Cardiac muscle cell (in vitro differentiated cells and primary cell): ENCODE measurements around the gene SMIM38. TPM values are rescaled to one million over a fixed set of nuclear protein-coding genes. Genes with fewer than 3 reads are reported as not detected.

ENCODE experiments used
- DNase-seq, 2 donors: peaks; one replicate each; pipeline versions ENCODE4 v3.0.0 to v3.0.0-alpha.2; 2010 to 2017; ENCODE audit warnings: low read depth in 1 of 2, low spot score in 1 of 2
- H3K27ac ChIP-seq: fragments of 200-600 bp; sonication (generic); 2 replicates; pipeline ENCODE4 v1.5.1; 2016
- H3K27me3 ChIP-seq: fragments of 200-600 bp; sonication (generic); 2 replicates; pipeline ENCODE4 v1.6.0; 2016; ENCODE audit warnings: control low read depth
- H3K36me3 ChIP-seq: fragments of 200-600 bp; sonication (generic); 2 replicates; pipeline ENCODE4 v1.5.1; 2016; ENCODE audit warnings: control low read depth
- H3K4me1 ChIP-seq: fragments of 200-600 bp; sonication (generic); 2 replicates; pipeline ENCODE4 v1.8.1; 2017; ENCODE audit warnings: low read depth, mild to moderate bottlenecking, mixed run types
- H3K4me3 ChIP-seq: fragments of 200-600 bp; sonication (generic); 2 replicates; pipeline ENCODE4 v1.5.1; 2016; ENCODE audit warnings: mild to moderate bottlenecking
- H3K9me3 ChIP-seq: fragments of 200-600 bp; sonication (generic); 2 replicates; pipeline ENCODE4 v1.5.1; 2017; ENCODE audit warnings: low read depth, mild to moderate bottlenecking, control low read depth
- CTCF ChIP-seq: IDR thresholded peaks from 2 replicates; pipeline ENCODE4 v1.5.1; 2012; ENCODE audit warnings: low read depth, mild to moderate bottlenecking, low read length
- polyA plus RNA-seq: library from polyadenylated mRNA; unstranded; fragments of >200 nt; fragmentation: Nextera tagmentation; extraction: Ambion mirVana; gene quantifications from 2 replicates; pipeline ENCODE4 v1.2.1, GENCODE V29; 2016
- total RNA-seq: library from RNA; depleted of rRNA; stranded (reverse); fragments of >200 nt; gene quantifications from 2 replicates; pipeline ENCODE4 v1.2.3, GENCODE V29; 2016

SMIM38 gene
- total and polyA plus RNA-seq, 2 experiments from 2014 or later, result 0.62 to 5.5 TPM

DNA sequence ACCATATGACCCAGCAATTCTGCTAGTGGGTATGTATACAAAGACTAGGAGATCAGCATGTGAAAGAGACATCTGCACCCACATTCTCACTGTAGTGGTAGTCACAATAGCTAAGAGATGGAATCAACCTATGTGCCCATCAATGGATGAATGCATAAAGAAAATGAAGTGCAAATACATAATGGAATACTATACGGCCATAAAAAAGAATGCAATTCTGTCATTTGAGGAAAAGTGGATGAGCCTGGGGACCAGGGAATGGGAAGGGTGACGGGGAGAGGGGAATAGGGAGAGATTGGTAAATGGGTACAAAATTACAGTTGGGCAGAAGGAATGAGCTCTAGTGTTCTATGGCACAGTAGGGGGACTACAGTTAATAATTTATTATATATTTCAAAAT lies 26.7 kb upstream of the SMIM38 start:
- H3K9me3 ChIP-seq, result no peaks in the 10 kb centered on the region
- no peaks in the 10 kb centered on the region for H3K27me3 ChIP-seq
- H3K36me3 ChIP-seq, result no peaks in the 10 kb centered on the region
- H3K4me1 ChIP-seq, result no peaks in the 10 kb centered on the region
- DNase-seq, result no peak
- H3K4me3 ChIP-seq, result no peak overlapping the region
- no peak overlapping the region for H3K27ac ChIP-seq
- no peak for TF ChIP-seq CTCF

GRCh38 chr11:69129647-69130046 lies 26.1 kb upstream of the SMIM38 start:
- no peaks in the 10 kb centered on the region for H3K4me1 ChIP-seq
- H3K9me3 ChIP-seq, result no peaks in the 10 kb centered on the region
- H3K27me3 ChIP-seq, result no peaks in the 10 kb centered on the region
- TF ChIP-seq CTCF, result no peak
- H3K36me3 ChIP-seq, result no peaks in the 10 kb centered on the region
- no peak overlapping the region for H3K27ac ChIP-seq
- DNase-seq, result no peak
- H3K4me3 ChIP-seq, result no peak overlapping the region

DNA sequence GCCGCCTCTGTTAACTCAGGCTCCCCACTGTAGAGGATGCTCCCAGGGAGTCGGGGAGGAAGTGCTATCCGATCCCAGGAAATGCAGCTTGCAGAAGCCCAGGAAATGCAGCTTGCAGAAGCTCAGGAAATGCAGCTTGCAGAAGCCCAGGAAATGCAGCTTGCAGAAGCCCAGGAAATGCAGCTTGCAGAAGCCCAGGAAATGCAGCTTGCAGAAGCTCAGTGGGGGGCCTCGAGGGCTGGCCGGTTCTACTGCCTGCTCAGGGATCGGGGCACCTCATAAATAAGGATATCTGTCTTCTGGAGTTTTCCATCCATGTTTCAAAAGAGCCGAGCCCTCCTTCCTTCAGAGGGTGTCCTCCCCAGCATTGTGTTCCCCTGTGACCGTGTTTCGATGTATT lies 25.1 kb upstream of the SMIM38 start:
- H3K27ac ChIP-seq, result no peak overlapping the region

GRCh38 chr11:69131121-69131566 lies 24.6 kb upstream of the SMIM38 start:
- Histone ChIP-seq H3K4me3 (no peak overlapping the region), H3K27ac (no peak overlapping the region), H3K27me3 (no peaks in the 10 kb centered on the region), H3K36me3 (no peaks in the 10 kb centered on the region), H3K4me1 (no peaks in the 10 kb centered on the region), H3K9me3 (no peaks in the 10 kb centered on the region)
- no peak for TF ChIP-seq CTCF
- DNase-seq, result no peak

More for the DNA sequence above, 25.1 kb upstream of the SMIM38 start:
- Histone ChIP-seq H3K36me3 (no peaks in the 10 kb centered on the region), H3K9me3 (no peaks in the 10 kb centered on the region), H3K27me3 (no peaks in the 10 kb centered on the region), H3K4me1 (no peaks in the 10 kb centered on the region), H3K4me3 (no peak overlapping the region)
- TF ChIP-seq CTCF, result no peak
- DNase-seq, result no peak

DNA sequence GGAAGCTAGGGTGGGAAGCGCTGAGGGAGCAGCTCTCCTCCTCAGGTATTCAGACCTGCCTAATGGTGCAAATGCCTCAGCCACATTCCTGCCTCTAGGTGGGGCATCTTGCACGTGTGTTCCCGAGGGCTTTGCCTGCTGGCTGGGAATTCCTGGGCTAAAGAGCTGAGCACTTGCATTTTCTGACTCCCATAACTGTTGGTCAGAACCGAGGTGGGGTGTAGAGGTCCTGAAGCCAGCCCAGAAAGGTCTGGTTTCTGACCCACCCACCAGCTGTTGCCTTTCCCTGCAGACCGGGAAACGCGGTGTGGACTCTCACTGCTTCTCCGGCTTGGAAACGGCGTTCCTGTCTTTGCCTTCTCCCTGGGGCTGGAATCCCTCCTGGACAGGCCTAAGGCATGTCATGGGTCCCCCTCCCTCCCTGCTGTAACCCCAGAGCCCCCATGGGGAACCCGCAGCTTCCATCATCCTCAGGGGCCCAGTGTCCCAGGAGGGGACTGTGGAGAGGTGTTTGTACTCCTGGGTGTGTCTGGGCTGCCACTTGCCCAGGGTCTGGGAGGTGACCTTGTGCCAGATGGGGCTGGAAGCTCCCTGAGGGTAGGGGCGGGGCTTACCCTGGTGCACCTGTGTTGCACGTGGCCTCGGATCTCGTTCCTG lies 24.0 kb upstream of the SMIM38 start:
- Histone ChIP-seq H3K9me3 (no peaks in the 10 kb centered on the region), H3K27ac (no peak overlapping the region), H3K4me1 (no peaks in the 10 kb centered on the region), H3K36me3 (no peaks in the 10 kb centered on the region), H3K27me3 (no peaks in the 10 kb centered on the region), H3K4me3 (no peak overlapping the region)
- DNase-seq, result peak; percentile 80 to 90
- peak; percentile 85 for TF ChIP-seq CTCF
